Subcutaneous adipose tissue (tissue), 4 donors: ENCODE results near the gene WDR82. TPM values are rescaled to one million over a fixed set of nuclear protein-coding genes. Genes with fewer than 3 reads are reported as not detected.

Source experiments
- CTCF ChIP-seq: fragments of 450-650 bp; IDR thresholded peaks from one replicate; pipeline ENCODE4 v1.5.1; 2016; ENCODE audit warnings: low read depth, mild to moderate bottlenecking, control low read depth, antibody characterized with exemption, moderate library complexity
- total RNA-seq, 4 donors: library from RNA; depleted of rRNA; stranded (reverse); fragments of >200 nt; gene quantifications; one replicate each; pipeline ENCODE4 v1.1.0, GENCODE V29; 2016

The WDR82 gene
- total RNA-seq, 4 donors from 2014 or later: 48.3 to 56.5 (median 51.6) TPM

GRCh38 chr3:52256622-52257021, 21.8 kb downstream of the WDR82 start:
- TF ChIP-seq CTCF: no peak

GRCh38 chr3:52256159-52256558, 22.3 kb downstream of the WDR82 start:
- TF ChIP-seq CTCF: no peak

GRCh38 chr3:52254608-52255007, 23.8 kb downstream of the WDR82 start:
- TF ChIP-seq CTCF: no peak

- no peak for TF ChIP-seq CTCF
Observed at GRCh38 chr3:52253314-52254304, 24.8 kb downstream of the WDR82 start.

- TF ChIP-seq CTCF: no peak
Observed at GRCh38 chr3:52250122-52250521, 28.3 kb downstream of the WDR82 start.

GRCh38 chr3:52249683-52250082, 28.8 kb downstream of the WDR82 start:
- TF ChIP-seq CTCF: no peak

- no peak for TF ChIP-seq CTCF
Observed at GRCh38 chr3:52248816-52249547, 29.5 kb downstream of the WDR82 start.
